ENCODE data around the gene ITGAE.
"Not testable (repeated sequence)": the region's sequence is repeated elsewhere in the genome, so short reads cannot be mapped to it uniquely, and the experiment has no call there.

The ITGAE gene

DNA sequence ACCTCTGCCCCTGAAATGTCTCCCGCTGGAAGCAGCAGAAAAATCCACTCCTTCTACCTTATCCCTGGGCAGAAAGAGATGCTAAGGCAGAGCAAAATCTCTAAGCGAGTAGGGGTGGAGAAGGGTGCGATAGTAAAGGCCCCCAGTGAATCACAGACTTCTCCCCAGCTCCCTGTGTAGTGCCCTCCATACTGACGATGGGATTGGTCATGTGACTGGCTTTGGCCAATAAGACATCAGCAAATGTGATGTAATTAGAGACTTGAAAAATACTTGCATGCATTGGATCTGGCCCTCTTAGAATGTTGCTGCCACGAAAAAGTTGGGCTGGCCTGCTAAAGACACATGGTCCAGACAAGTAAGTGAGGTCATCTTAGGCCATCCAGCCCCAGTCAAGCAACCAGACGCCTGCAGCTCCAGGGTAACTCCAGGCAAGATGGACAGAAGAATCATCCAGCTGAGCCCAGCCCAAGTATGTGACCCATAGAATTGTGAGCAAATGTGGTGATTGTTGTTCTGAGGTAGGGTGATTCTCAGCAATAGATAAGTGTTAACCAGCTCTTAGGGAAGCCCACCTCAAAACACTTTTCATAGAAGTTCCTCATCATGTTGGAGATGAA, 41.3 kb downstream of the ITGAE start:
- no peak for DNase-seq (ENCODE audit: low read depth)

GRCh38 chr17:3755335-3756030, 45.5 kb downstream of the ITGAE start:
- no peak for DNase-seq (ENCODE audit: low read depth)

- DNase-seq (ENCODE audit: low read depth), result peak; percentile 58
Observed at GRCh38 chr17:3754458-3755334, 46.3 kb downstream of the ITGAE start.

DNA sequence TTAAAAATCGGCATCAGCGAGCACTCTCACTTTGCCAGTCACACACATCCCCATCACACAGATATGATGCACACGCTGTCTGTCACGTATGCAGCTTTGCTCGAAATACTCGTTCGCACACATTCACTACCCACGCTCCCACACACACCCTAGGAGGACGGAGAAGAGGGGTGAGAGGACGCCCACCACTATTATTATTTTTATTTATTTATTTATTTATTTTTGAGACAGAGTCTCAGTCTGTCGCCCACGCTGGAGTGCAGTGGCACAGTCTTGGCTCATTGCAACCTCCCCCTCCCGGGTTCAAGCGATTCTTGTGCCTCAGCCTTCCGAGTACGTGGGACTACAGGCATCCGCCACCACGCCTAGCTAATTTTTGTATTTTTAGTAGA, 46.9 kb downstream of the ITGAE start:
- no peak for DNase-seq (ENCODE audit: low read depth)

DNA sequence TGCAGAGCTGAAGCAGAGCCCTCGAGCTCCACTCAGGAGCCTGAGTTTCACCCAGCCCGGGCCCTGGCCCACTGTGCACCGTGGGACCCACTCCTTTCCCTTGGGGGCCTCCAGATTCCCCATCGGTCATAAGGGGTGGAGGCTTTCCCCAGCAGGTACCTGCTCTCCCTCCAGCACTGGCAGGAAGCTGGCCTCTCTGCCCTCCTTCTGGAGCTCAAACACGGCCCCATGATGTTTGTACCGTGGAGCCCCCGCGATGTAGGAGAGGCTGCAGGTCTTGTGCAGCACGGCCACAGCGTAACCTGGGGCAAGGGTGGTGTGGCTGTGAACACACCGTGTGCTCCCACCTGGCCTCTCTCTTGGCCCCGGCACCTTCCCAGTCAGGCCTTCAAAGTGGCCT, 47.4 kb downstream of the ITGAE start:
- no peak for DNase-seq (ENCODE audit: low read depth)

DNA sequence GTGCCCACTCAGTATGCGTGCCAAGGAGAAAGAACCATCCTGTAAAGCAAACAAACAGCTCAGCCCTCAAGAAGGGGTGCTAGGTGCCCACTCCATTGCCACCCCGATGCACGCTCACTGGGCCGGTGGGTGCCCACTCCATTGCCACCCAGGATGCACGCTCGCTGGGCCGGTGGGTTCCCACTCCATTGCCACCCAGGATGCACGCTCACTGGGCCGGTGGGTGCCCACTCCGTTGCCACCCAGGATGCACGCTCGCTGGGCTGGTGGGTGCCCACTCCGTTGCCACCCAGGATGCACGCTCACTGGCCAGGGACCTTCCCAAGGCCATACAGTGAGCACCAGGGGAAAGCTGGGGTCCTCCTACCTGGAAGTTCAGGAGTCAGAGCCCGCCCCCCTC, 49.2 kb downstream of the ITGAE start:
- DNase-seq (ENCODE audit: low read depth), result no peak

DNA sequence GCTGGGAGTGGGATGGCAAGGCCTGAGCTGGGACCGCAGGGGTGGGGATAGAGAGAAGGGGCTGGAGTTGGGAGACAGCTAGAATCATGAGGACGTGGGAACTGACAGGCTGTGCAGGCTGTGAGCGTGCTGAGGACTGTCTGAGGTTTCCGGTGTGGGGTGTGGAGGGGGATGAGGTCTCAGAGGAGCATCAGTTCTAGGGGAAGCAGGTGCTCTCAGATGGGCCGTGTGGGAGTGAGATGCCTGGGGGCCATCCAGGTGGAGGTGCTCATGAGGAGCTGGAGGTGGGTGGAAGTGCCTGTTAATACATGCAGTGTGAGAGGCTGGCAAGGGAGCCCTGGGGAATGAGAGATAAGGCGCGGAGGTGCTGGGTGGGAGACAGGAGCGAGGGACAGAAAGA, 50.1 kb downstream of the ITGAE start:
- DNase-seq (ENCODE audit: low read depth), result no peak

- DNase-seq (ENCODE audit: low read depth), result no peak
Observed at GRCh38 chr17:3750296-3750695, 50.7 kb downstream of the ITGAE start.

GRCh38 chr17:3748576-3748975, 52.4 kb downstream of the ITGAE start:
- DNase-seq (ENCODE audit: low read depth), result no peak

- no peak for DNase-seq (ENCODE audit: low read depth)
Observed at GRCh38 chr17:3747805-3748204, 53.2 kb downstream of the ITGAE start.

DNA sequence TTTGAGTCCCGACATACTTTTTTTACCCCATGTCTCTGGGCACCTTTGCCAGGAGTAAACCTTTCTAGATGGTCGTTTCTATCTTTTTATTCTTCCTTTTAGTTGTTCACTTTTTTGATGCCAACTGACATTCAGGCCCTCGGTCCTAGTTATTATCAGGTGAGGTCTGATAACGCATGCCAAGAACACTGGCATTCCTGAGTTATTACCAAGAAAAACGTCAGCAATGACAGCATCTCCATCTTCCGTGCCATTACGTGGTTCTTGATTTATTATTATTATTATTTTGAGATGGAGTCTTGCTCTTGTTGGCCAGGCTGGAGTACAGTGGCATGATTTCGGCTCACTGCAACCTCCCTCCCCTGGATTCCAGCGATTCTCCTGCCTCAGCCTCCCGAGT, 55.9 kb downstream of the ITGAE start:
- no peak for DNase-seq (ENCODE audit: low read depth)

DNA sequence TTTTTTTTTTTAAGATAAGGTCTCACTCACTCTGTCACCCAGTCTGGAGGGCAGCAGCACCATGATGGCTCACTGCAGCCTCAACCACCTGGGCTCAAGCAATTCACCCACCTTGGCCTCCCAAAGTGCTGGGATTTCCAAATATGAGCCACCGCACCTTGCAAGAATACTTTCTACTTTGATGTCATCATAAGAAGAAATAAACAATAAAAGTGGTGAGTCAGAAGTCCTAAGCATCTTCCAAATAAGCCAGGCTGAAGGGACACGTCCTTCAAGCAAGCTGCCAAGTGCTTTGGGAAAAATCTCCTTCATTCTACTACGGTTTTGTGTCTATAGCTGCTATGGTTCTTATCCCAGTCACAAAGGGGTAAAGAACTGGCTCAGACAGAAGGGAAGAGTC, 57.0 kb downstream of the ITGAE start:
- no peak for DNase-seq (ENCODE audit: low read depth)

- no peak for DNase-seq (ENCODE audit: low read depth)
Observed at GRCh38 chr17:3740611-3741073, 60.3 kb downstream of the ITGAE start.

DNA sequence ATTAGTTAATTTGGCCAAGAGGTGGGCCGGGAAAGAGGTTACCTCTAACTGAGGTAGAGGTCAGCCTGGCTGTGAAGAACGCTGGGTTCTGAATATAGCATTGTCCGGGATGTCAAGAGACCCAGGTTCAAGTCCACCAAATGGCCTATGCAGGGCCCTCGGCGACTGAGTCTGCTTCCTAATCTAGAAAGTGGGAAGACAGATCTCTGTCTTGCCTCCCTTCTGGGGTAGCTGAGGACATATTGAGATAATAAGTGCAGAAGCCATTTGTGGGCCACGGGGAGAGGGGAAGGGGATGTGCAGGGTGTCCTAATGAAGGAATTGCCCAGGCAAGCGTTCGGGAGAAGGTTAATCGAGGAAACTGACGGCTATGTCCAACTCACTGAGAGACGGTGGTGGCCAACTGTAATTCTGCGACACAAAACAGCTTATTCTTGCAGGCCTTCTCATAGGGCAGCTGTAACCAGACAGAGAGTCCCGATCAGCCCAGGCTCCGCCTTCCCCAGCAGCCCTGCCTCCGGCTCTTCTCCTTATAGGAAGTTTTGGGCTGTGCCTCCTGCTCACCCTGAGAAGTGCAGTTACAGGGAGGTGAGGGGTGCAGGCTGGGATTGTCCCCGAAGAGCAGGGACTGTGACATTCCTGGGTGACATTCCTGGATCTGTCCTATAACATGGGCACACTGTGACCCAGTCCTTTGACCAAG, 61.4 kb downstream of the ITGAE start:
- DNase-seq (ENCODE audit: low read depth), result no peak

DNA sequence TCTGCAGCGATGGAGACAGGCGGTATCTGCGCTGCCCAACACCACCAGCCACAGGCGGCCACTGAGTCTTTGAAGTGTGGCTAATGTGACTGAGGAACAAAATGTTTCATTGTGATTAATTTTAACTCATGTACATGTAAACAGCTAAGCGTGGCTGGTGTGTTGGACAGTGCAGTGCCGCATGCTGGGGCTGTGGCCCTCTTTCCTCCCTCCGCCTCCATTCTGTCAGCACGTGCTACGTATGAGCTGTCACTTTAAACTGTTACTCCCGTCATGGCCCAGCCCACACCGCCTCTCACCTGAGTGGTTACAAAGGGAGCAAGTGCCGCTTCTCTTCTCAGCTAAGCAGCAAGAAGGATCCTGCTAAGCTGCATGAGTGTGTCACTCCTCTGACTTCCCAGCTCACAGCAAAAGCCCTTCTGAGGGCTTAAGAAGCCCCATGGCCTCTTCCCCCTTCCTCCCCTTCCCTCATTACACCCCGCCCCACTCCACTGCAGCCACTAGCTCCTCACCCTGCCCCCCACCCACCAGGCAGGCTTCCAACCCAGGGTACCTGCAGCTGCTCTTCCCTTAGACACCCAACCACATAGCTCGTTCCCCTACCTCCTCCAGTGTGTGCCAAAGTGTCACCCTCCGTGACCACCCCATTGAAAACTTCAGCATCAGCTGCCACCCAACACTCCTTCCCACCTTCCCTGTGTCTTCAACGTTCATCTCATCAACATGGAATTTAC, 62.3 kb downstream of the ITGAE start:
- DNase-seq (ENCODE audit: low read depth), result peak; percentile 65

DNA sequence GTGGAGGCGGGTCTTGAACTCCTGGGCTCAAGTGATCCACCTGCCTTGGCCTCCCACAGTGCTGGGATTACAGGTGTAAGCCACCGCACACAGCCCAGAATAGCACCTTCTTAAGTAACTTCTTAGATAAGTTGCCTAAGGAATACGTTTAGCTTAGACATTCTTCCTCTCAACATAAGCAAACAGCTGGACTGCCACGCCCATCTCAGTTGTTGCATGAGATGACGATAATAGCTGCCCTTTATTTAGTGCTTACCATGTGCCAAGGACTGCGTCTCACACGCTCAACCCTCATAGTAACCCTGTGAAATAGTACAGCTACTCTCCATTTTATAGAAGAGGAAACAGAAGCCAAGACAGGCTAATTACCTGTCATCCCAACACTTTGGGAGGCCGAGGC, 65.5 kb downstream of the ITGAE start:
- no peak for DNase-seq (ENCODE audit: low read depth)

GRCh38 chr17:3734911-3735276, 66.1 kb downstream of the ITGAE start:
- DNase-seq (ENCODE audit: low read depth), result not testable (repeated sequence)

GRCh38 chr17:3732210-3732621, 68.8 kb downstream of the ITGAE start:
- DNase-seq (ENCODE audit: low read depth), result no peak

GRCh38 chr17:3730881-3731429, 70.0 kb downstream of the ITGAE start:
- DNase-seq (ENCODE audit: low read depth), result no peak

- no peak for DNase-seq (ENCODE audit: low read depth)
Observed at GRCh38 chr17:3729881-3730280, 71.1 kb downstream of the ITGAE start.

DNA sequence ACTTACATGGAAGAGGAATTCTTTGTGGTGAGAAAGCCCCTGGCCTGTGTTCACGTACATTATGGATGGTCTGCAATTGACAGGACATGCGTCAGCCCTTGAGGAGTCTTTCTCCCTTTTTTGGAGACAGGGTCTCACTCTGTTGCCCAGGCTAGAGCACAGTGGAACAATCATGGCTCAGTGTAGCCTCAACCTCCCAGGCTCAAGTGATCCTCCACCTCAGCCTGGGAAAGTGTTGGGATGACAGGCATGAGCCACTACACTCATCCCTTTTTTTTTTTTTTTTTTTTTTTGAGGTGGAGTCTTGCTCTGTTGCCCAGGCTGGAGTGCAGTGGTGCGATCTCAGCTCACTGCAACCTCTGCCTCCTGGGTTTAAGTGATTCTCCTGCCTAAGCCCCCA, 72.9 kb downstream of the ITGAE start:
- DNase-seq (ENCODE audit: low read depth), result not testable (repeated sequence)
